GM19240 (cell line): ENCODE results near the gene UBXN1.
"Not testable (repeated sequence)": the region's sequence is repeated elsewhere in the genome, so short reads cannot be mapped to it uniquely, and the experiment has no call there.

Source experiments
- DNase-seq: peaks from one replicate; pipeline ENCODE4 v3.0.0; 2011; ENCODE audit warnings: low spot score; ENCODE audit not compliant: insufficient read length

The UBXN1 gene

DNA sequence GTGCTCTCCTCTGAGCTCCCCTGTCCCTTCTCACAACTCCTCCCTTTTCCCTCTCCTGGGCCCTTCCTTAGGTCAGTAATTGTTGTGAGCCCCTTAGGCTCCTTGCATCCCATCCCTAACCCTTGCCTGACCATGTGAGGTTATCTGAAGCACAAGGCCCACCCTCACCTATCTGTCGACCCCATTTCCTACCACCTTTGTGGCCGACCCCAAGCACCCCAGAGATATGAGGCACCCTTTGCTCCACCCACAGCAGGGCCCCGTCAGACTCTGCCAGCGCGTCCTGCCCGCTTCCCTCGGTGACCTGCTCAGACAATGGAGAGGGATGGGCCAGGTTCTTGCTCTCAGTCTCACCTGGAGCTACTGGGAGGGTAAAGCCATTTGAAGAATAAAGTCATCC is 29.9 kb upstream of the UBXN1 start:
- no peak for DNase-seq

DNA sequence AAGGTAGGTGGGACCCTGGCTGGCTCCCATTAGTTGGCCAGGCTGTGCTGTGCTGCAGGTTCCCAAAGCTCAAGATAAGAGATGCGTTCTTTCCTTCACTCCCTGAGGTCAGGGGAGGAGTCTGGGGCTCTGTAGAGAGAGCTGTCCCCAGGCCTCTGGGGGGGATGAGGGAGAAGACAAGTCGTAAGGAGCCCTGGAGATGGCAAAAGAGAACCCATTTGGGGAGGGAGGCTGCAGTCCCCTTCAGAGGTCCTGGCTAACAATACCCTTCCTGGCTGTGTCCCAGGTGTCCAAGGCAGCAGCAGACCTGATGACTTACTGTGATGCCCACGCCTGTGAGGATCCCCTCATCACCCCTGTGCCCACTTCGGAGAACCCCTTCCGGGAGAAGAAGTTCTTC is 29.5 kb upstream of the UBXN1 start:
- DNase-seq, result no peak

DNA sequence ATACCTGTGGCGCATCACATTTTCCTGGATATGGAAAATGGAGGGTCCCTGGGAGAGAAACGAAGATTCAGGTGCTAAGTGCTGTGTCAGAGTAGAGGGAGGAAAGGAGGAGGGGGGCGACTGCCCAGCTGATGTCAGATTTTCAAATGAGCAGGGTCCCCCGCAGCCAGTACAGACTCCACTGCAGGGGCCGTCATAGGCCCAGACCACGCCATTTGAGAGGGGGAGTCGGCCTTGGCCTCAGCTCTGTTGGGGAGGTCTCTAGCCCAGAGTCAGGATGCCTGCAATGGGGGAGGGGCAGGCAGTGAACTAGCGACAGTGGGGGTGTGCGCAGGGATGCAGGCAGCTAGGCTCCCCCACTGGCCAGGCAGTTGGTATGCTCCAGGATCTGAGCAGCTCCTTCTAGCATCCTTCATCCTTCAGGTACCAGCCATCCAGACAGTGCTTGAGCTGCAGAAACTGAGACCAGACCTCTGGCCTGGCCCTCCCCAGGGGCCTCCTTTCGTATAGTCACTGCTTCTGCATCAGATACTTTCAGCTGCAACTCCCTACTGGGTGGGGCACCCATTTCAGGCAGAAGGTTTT is 28.5 kb upstream of the UBXN1 start, which contains the start of the genes BSCL2 and GNG3:
Gene BSCL2, minus strand, starts transcription at position 148 of the 585 bp plus-strand sequence. CDS start 229 bp downstream, outside the sequence.
Gene GNG3, plus strand, starts transcription at position 400 of the 585 bp plus-strand sequence. CDS start 620 bp downstream, outside the sequence.
- DNase-seq, result no peak

GRCh38 chr11:62706850-62707247 is 28.0 kb upstream of the UBXN1 start:
- no peak for DNase-seq

- peak; percentile 72 for DNase-seq
Measured at GRCh38 chr11:62705880-62706849, 27.3 kb upstream of the UBXN1 start.

DNA sequence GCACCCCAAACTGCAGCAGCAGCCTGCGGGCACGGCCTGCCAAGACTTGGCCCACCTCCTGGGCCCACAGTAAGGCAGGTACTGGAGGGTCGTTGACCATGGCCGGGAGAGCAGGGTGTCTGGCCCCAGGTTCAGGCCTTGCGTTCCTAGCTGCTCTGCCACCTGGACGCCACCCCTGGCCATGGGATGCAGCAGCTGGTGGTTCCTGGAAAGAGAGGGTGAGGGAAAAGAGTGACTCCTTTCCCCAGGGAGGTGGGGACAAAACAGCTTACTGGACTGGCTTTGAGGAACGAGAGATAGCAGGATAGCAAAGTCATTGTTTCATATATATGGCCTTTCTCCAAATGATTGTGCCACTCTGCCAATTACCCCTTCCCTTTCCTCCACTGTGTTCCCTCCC is 26.5 kb upstream of the UBXN1 start:
- DNase-seq, result no peak

- not testable (repeated sequence) for DNase-seq
Measured at GRCh38 chr11:62703921-62704320, 25.0 kb upstream of the UBXN1 start.

DNA sequence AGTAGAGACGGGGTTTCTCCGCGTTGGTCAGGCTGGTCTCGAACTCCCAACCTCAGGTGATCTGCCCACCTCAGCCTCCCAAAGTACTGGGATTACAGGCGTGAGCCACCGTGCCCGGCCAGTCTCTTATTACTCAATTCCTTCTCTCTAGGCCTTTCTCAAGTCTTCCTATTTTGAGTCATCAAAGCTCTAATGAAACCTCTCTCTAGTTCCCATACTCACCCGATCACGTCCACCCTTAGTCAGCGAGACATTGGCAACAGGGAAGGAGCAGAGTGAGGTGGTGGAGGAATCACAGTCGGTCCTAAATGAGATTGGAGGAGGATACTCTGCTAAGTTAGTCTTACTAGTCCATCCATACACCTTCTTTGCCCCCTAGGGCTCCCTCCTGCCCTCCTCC is 23.4 kb upstream of the UBXN1 start:
- no peak for DNase-seq

DNA sequence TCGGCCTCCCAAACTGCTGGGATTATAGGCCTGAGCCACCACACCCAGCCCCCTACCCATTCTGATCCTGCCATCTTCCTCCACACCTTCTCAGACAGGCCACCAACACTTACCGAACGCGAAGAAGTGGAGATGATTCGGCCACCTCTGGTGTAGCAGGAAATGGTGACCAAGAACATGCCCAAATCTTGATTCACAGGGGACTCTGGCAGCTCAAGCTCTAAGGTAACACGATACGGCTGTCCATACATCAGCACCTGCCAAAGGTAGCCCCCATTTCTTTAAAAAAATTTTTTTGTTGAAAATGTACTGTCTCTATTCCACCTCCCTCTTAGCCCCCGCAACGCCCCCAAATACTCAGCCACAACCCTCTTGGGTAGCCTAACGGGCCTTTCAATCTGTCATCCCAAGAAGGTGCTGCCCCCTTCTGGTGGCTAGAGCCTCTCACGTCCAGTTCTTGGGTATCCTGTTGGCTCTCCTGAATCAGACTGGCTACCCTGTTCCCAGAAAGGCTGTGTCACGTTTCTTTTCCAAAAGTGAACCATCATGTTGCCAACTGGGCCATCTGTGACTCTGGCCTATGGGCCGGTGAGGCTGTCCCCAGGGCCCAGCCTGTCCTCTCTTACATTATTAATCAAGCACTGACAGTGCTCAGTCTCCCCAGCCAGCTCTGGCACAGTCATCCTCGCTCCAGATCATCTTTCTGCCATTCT is 15.7 kb upstream of the UBXN1 start:
- DNase-seq, result peak; percentile 76

- DNase-seq, result not testable (repeated sequence)
Measured at GRCh38 chr11:62693624-62694023, 14.8 kb upstream of the UBXN1 start.

GRCh38 chr11:62689421-62690183 is 10.7 kb upstream of the UBXN1 start, which contains the start of gene LRRN4CL:
LRRN4CL (minus strand) TSS chr11:62689530; CDS start chr11:62688508, 1,022 bp downstream.
- no peak for DNase-seq

- DNase-seq, result no peak
Measured at GRCh38 chr11:62688491-62688890, 9.6 kb upstream of the UBXN1 start.

DNA sequence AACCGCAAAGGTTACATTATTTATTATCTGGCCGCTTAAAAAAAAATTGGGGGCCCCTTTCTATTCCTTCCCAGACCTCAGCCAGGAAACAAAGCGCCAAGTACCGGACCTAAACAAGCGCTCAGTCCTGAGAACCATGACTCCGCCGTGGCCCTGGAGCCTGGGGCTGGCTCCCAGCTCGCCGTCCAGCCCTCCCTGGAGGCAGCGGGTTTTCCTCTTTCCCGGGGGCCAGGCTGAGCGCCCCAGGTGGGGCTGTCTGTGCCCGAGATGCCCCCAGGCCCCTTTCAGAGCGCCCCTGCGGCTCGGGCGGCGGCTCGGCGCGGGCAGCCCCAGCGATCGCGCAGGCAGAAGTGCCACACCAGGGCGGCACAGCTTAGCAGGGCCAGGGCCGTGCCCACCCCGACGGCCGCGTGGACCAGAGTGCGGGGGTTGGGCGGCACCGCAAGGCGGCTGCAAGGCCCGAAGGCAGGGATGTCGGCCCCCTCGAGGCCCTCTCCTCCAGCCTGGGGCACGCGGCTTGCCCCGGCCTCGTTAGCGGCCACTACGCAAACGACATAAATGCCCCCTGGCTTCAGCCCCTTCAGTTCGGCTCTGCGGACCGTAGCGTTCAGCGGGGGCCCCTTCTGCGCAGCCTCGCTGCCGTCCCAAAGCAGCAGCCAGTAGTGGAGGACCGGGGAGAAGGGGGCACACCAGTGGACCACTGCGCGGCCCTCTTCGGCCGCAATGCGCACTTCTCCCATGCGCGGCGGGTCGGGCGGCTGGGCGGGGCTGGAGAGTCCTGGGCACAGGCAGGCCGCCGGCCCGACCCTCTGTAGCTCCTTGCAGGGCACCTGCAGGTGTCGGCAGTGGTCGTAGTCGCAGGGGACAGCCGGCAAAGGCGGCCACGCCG is 8.9 kb upstream of the UBXN1 start:
- no peak for DNase-seq

- no peak for DNase-seq
Measured at GRCh38 chr11:62682518-62682917, 3.6 kb upstream of the UBXN1 start.

DNA sequence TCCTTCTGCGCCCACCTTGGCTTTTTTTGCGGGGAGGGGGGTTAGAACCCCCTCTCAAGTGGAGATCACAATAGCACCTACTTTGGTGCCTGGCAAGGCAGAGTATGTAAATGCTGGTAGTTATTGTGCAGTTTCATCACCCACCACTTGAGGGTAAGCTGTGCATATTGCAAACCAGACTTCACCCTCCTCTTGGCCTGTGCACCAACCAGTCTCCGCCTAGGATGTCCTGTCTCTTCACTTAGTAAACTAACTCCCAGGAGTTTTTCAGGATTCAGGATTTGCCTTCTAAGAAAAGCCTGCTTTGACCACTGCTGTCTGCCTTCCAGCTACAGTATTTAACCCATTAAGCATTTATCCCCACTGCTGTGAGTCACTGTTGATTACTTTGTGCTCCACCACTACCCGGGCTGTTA is 2.0 kb upstream of the UBXN1 start:
- DNase-seq, result no peak

DNA sequence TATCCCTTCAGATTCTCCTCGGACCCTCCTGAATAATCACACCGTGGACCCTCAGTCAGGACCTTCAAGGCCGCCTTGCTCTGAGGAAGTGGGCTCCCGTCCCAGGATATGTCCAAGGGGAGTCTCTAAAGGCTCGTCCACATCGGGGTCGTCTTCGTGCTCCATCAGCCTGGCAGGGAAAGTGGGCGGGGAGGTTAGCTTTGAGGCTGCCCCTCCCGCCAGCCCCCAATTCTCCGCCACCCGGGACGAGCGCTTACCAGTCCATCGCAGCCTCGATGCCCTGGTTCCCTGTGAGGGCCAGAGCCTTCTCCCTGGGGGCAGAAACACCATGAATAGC is 472 bp downstream of the UBXN1 start:
- DNase-seq, result no peak

DNA sequence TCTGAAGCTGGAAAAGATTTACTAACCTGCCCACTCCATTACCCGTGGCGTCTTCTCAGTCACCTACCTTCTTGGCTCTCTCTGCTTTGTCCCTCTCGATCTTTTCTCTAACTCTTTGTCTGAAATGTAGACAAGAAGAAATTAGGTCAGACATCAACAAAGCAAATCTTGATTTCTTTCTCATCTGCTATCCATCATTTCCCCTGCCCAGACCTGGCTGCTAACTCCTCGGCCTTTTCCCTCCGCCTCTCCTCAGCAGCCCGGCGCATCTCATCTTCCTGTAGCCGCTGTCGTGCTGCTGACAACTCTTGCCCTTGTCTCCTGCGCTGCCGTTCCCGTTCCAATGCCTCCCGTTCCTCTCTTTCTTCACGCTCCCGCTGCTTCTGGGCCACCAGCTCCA is 1.2 kb downstream of the UBXN1 start:
- no peak for DNase-seq

DNA sequence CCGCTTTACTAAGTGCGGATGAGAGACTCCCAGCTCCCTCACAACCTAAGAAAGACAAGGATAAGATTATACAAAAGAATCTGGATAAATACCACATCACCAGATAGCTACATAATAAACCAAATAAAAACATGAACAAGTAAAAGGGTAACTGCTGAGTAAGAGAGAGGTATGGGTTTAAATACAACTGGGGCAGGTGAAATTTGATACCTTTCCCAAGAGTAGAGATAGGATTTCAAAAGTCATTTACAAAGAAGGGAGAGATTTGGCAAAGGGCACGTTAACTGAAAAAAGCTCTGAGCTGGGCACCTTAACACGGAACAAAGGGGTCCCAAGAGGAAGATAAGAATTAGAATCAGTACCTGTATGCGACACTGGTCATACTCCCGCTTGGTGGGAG is 1.7 kb downstream of the UBXN1 start:
- no peak for DNase-seq

- DNase-seq, result no peak
Measured at GRCh38 chr11:62676698-62677097, 2.2 kb downstream of the UBXN1 start.

- DNase-seq, result not testable (repeated sequence)
Measured at GRCh38 chr11:62675415-62675814, 3.5 kb downstream of the UBXN1 start.
